Testis (tissue), 2 donors: ENCODE measurements around the gene HSPB2.

Source experiments
- CTCF ChIP-seq, 3 experiments: fragments of 450-650 bp in 2 of 3; fragments of 200-600 bp in 1 of 3; sonication (generic) in 1 of 3; IDR thresholded peaks; one replicate each; pipeline ENCODE4 v1.5.1; 2016 to 2019; ENCODE audit warnings: antibody characterized with exemption in 3 of 3, mild to moderate bottlenecking in 2 of 3, moderate library complexity in 1 of 3
- POLR2A ChIP-seq: fragments of 450-650 bp; IDR thresholded peaks from one replicate; pipeline ENCODE4 v1.6.1; 2017; ENCODE audit warnings: antibody characterized with exemption, mild to moderate bottlenecking, moderate library complexity

GRCh38 chr11:111879637-111879960 is 32.9 kb upstream of the HSPB2 start:
- no peak for TF ChIP-seq CTCF (IDR thresholded peaks at IDR 0.05)
- TF ChIP-seq POLR2A, result no peak
